ENCODE data around the gene HS3ST5.

DNA sequence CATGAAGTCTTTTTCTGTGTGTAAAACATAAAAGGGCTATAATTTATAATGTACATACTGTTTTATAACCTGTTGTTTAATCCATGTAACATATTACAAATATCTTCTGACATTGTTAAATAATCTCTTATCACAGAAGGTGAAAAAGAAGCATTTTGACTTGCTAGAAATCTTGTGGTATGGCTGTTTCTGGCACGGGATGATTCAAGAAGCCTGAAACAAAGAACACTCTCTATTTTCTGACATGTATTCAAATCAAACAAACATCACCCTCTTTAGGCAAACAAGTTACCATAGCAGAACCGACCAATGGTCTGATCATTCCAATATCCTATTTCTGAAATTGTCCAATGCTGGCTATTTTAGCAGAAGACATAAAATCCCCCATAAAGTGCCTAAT, 55.4 kb downstream of the HS3ST5 start:
- TF ChIP-seq, protein P1, sequence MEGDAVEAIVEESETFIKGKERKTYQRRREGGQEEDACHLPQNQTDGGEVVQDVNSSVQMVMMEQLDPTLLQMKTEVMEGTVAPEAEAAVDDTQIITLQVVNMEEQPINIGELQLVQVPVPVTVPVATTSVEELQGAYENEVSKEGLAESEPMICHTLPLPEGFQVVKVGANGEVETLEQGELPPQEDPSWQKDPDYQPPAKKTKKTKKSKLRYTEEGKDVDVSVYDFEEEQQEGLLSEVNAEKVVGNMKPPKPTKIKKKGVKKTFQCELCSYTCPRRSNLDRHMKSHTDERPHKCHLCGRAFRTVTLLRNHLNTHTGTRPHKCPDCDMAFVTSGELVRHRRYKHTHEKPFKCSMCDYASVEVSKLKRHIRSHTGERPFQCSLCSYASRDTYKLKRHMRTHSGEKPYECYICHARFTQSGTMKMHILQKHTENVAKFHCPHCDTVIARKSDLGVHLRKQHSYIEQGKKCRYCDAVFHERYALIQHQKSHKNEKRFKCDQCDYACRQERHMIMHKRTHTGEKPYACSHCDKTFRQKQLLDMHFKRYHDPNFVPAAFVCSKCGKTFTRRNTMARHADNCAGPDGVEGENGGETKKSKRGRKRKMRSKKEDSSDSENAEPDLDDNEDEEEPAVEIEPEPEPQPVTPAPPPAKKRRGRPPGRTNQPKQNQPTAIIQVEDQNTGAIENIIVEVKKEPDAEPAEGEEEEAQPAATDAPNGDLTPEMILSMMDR (IDR thresholded peaks at IDR 0.05): no peak
- TF ChIP-seq POLR2AphosphoS5 (IDR thresholded peaks at IDR 0.05): no peak

Measured in prostate gland (tissue), 2 donors.